EL (cell line): ENCODE results near the gene RAB27B.

Experiments used
- DNase-seq: peaks from one replicate; pipeline ENCODE4 v3.0.0-alpha.2; 2016

RAB27B gene

GRCh38 chr18:54916507-54916906, 88.2 kb downstream of the RAB27B start:
- no peak for DNase-seq

- no peak for DNase-seq
Observed at GRCh38 chr18:54918060-54918459, 89.8 kb downstream of the RAB27B start.

GRCh38 chr18:54919412-54919811, 91.1 kb downstream of the RAB27B start:
- no peak for DNase-seq

GRCh38 chr18:54923339-54923956, 95.2 kb downstream of the RAB27B start:
- DNase-seq = no peak

- DNase-seq = peak; percentile 21
Observed at GRCh38 chr18:54924948-54925347, 96.7 kb downstream of the RAB27B start.

- DNase-seq = peak; percentile 19
Observed at GRCh38 chr18:54926593-54927325, 98.5 kb downstream of the RAB27B start.

- no peak for DNase-seq
Observed at GRCh38 chr18:54928236-54928635, 100.0 kb downstream of the RAB27B start.

- no peak for DNase-seq
Observed at GRCh38 chr18:54931152-54931551, 102.9 kb downstream of the RAB27B start.

- DNase-seq = no peak
Observed at GRCh38 chr18:54932472-54932871, 104.2 kb downstream of the RAB27B start.

GRCh38 chr18:54938506-54938905, 110.2 kb downstream of the RAB27B start:
- no peak for DNase-seq

- peak; percentile 57 for DNase-seq
Observed at GRCh38 chr18:54939361-54939917, 111.2 kb downstream of the RAB27B start.

GRCh38 chr18:54942144-54942543, 113.9 kb downstream of the RAB27B start:
- DNase-seq = no peak

GRCh38 chr18:54942569-54942968, 114.3 kb downstream of the RAB27B start:
- DNase-seq = no peak
